GM23338 (cell line): ENCODE data around the gene NAP1L4. TPM values are rescaled to one million over a fixed set of nuclear protein-coding genes. Genes with fewer than 3 reads are reported as not detected.

Source experiments
- ATAC-seq: fragments of 200-7000 bp; cut with Tn5 transposase; 3 replicates; pipeline ENCODE4 v1.9.1; 2020
- DNase-seq: peaks from one replicate; pipeline ENCODE4 v3.0.0-alpha.2; 2015; ENCODE audit warnings: low spot score
- H2AFZ ChIP-seq: fragments of 200-600 bp; sonication (generic); 2 replicates; pipeline ENCODE4 v1.8.0; 2016; ENCODE audit warnings: antibody characterized with exemption, mild to moderate bottlenecking, moderate library complexity
- H3F3A ChIP-seq: fragments of 200-600 bp; sonication (generic); replicated peaks from 2 replicates; pipeline ENCODE4 v1.8.0; 2017; ENCODE audit warnings: antibody characterized with exemption, mixed run types, low read depth
- H3K27ac ChIP-seq: fragments of 200-600 bp; sonication (generic); 2 replicates; pipeline ENCODE4 v1.6.1; 2016; ENCODE audit warnings: low read depth
- H3K27me3 ChIP-seq: fragments of 200-600 bp; sonication (generic); 2 replicates; pipeline ENCODE4 v1.8.0; 2016; ENCODE audit warnings: mild to moderate bottlenecking, mixed run types, moderate library complexity; ENCODE audit not compliant: insufficient read depth
- H3K36me3 ChIP-seq: fragments of 200-600 bp; sonication (generic); 2 replicates; pipeline ENCODE4 v1.8.0; 2016; ENCODE audit warnings: mild to moderate bottlenecking; ENCODE audit not compliant: insufficient read depth
- H3K4me1 ChIP-seq: fragments of 200-600 bp; sonication (generic); 2 replicates; pipeline ENCODE4 v1.8.0; 2016; ENCODE audit warnings: mild to moderate bottlenecking, moderate library complexity; ENCODE audit not compliant: insufficient read depth
- H3K4me2 ChIP-seq: fragments of 200-600 bp; sonication (generic); 2 replicates; pipeline ENCODE4 v1.7.1; 2017; ENCODE audit warnings: mixed run types
- H3K4me3 ChIP-seq: fragments of 200-600 bp; sonication (generic); 2 replicates; pipeline ENCODE4 v1.6.1; 2016; ENCODE audit warnings: mixed run types
- H3K79me2 ChIP-seq: fragments of 200-600 bp; sonication (generic); replicated peaks from 2 replicates; pipeline ENCODE4 v1.8.0; 2017; ENCODE audit warnings: mild to moderate bottlenecking; ENCODE audit not compliant: insufficient read depth
- H3K9me2 ChIP-seq: fragments of 200-600 bp; sonication (generic); 2 replicates; pipeline ENCODE4 v1.8.0; 2017; ENCODE audit not compliant: insufficient read depth
- H4K20me1 ChIP-seq: fragments of 200-600 bp; sonication (generic); replicated peaks from 2 replicates; pipeline ENCODE4 v1.8.0; 2017; ENCODE audit warnings: mild to moderate bottlenecking; ENCODE audit not compliant: insufficient read depth
- H3K27ac Mint-ChIP-seq: 2 replicates; pipeline ENCODE4 v1.8.0; 2020; ENCODE audit warnings: inconsistent platforms, mild to moderate bottlenecking, moderate library complexity, mixed read lengths
- H3K27me3 Mint-ChIP-seq: 3 replicates; pipeline ENCODE4 v1.8.0; 2022; ENCODE audit warnings: low read depth, mild to moderate bottlenecking, moderate library complexity, mixed read lengths, inconsistent platforms; ENCODE audit not compliant: insufficient read depth, poor library complexity
- H3K36me3 Mint-ChIP-seq: 3 replicates; pipeline ENCODE4 v1.8.0; 2021; ENCODE audit warnings: low read depth, mild to moderate bottlenecking, inconsistent platforms, moderate library complexity, mixed read lengths
- H3K4me1 Mint-ChIP-seq: 3 replicates; pipeline ENCODE4 v1.8.0; 2020; ENCODE audit warnings: mild to moderate bottlenecking, inconsistent platforms, mixed read lengths
- H3K4me3 Mint-ChIP-seq: 3 replicates; pipeline ENCODE4 v1.8.0; 2021; ENCODE audit warnings: moderate library complexity, mild to moderate bottlenecking, inconsistent platforms, mixed read lengths
- H3K9me3 Mint-ChIP-seq: 3 replicates; pipeline ENCODE4 v1.8.0; 2020; ENCODE audit warnings: moderate library complexity, mild to moderate bottlenecking, inconsistent platforms, mixed read lengths
- CREB1 ChIP-seq: fragments of 250-450 bp; sonication (Bioruptor Pico); IDR thresholded peaks from 2 replicates; pipeline ENCODE4 v1.5.0; 2020; ENCODE audit warnings: low read depth, mild to moderate bottlenecking, moderate library complexity
- EZH2phosphoT487 ChIP-seq: fragments of 200-600 bp; sonication (generic); IDR thresholded peaks from one replicate; pipeline ENCODE4 v1.8.1; 2018; ENCODE audit warnings: antibody characterized with exemption; ENCODE audit not compliant: unreplicated experiment
- JUNB ChIP-seq: IDR thresholded peaks from one replicate; pipeline ENCODE4 v1.6.1; 2016; ENCODE audit warnings: antibody characterized with exemption; ENCODE audit not compliant: unreplicated experiment
- NANOG ChIP-seq: IDR thresholded peaks from 2 replicates; pipeline ENCODE4 v1.6.1; 2016; ENCODE audit warnings: antibody characterized with exemption, borderline replicate concordance
- POLR2AphosphoS5 ChIP-seq: IDR thresholded peaks from 2 replicates; pipeline ENCODE4 v1.6.1; 2016; ENCODE audit warnings: antibody characterized with exemption, low read depth
- ZNF114 ChIP-seq: fragments of 250-450 bp; sonication (Bioruptor Pico); IDR thresholded peaks from 2 replicates; pipeline ENCODE4 v1.5.0; 2020; ENCODE audit warnings: mild to moderate bottlenecking, moderate library complexity
- ZNF331 ChIP-seq: fragments of 250-450 bp; sonication (Bioruptor Pico); IDR thresholded peaks from 2 replicates; pipeline ENCODE4 v1.5.0; 2020; ENCODE audit warnings: low read depth, mild to moderate bottlenecking, moderate library complexity
- polyA plus RNA-seq: library from polyadenylated mRNA; unstranded; fragments of >200 nt; fragmentation: Nextera tagmentation; extraction: Ambion mirVana; gene quantifications from 2 replicates; pipeline ENCODE4 v1.2.1, GENCODE V29; 2016
- total RNA-seq: library from RNA; depleted of rRNA; stranded (reverse); fragments of >200 nt; shearing (Covaris generic); gene quantifications from 2 replicates; pipeline ENCODE4 v1.2.3, GENCODE V29; 2014
- TF ChIP-seq, protein P1 (sequence below), 2 experiments: fragments of 200-600 bp in 1 of 2; sonication (generic) in 1 of 2; conservative IDR thresholded peaks; 2 replicates each; pipeline versions ENCODE4 v1.5.1 to v1.6.1; 2016 to 2017; ENCODE audit warnings: antibody characterized with exemption in 2 of 2, low read depth in 2 of 2, mild to moderate bottlenecking in 2 of 2, moderate library complexity in 1 of 2
- TF ChIP-seq, protein P2 (sequence below): fragments of 250-450 bp; sonication (Bioruptor Pico); IDR thresholded peaks from 2 replicates; pipeline ENCODE4 v1.5.0; 2020; ENCODE audit warnings: mild to moderate bottlenecking, moderate library complexity
- TF ChIP-seq, protein P3 (sequence below): IDR thresholded peaks from 2 replicates; pipeline ENCODE4 v1.6.1; 2016; ENCODE audit warnings: antibody characterized with exemption

NAP1L4 gene
- total and polyA plus RNA-seq, 2 experiments from 2014 or later, result 181 to 189 TPM

DNA sequence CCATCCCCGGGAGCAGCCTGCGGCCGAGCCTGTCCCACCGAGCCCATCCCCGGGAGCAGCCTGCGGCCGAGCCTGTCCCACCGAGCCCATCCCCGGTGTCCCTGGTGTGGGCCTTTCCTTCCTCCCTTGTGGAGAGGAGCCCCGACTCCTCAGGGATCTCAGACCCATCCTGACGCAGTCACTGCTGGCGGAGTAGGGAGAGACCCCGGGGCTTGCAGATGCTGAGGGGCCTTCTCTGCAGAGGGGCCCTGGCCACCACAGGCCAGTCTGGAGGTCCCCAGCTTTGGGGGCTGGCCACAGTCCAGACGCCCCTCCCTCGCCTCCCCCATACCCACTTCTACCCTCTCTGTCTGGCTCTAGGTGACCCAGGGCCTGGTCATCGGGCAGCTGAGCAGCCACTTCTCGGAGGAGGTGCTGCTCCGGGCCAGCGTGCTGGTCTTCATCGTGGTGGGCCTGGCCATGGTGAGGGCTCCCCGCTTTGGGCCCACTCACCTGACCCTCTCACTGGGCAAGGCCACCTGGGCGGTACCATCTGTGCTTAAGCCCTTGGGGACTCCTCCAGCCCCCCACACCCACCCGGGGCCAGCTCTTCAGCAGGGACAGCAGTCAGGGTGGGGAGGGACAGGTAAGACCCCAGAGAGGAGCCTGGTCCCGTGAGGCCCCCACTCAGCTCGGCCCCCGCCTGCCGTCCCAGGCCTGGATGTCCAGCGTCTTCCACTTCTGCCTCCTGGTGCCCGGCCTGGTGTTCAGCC is 70.2 kb downstream of the NAP1L4 start:
- Mint-ChIP-seq H3K27ac (no peak overlapping the region), H3K9me3 (no peaks in the 10 kb centered on the region), H3K4me3 (no peak overlapping the region), H3K36me3 (no peaks in the 10 kb centered on the region; the same call in 2 of the 3 replicates), H3K27me3 (peaks cover 10% of the 10 kb centered on the region), H3K4me1 (no peaks in the 10 kb centered on the region)
- Histone ChIP-seq H3K36me3 (no peaks in the 10 kb centered on the region), H3K27me3 (peaks cover 4% of the 10 kb centered on the region), H3F3A (no peaks in the 10 kb centered on the region), H3K79me2 (no peaks in the 10 kb centered on the region), H3K4me2 (no peak overlapping the region), H2AFZ (no peak overlapping the region), H3K27ac (no peak overlapping the region), H3K4me1 (no peaks in the 10 kb centered on the region), H4K20me1 (no peaks in the 10 kb centered on the region), H3K9me2 (no peaks in the 10 kb centered on the region), H3K4me3 (no peak overlapping the region)
- ATAC-seq (no peak), DNase-seq (no peak)
- TF ChIP-seq EZH2phosphoT487, result no peak
- TF ChIP-seq, protein P1, sequence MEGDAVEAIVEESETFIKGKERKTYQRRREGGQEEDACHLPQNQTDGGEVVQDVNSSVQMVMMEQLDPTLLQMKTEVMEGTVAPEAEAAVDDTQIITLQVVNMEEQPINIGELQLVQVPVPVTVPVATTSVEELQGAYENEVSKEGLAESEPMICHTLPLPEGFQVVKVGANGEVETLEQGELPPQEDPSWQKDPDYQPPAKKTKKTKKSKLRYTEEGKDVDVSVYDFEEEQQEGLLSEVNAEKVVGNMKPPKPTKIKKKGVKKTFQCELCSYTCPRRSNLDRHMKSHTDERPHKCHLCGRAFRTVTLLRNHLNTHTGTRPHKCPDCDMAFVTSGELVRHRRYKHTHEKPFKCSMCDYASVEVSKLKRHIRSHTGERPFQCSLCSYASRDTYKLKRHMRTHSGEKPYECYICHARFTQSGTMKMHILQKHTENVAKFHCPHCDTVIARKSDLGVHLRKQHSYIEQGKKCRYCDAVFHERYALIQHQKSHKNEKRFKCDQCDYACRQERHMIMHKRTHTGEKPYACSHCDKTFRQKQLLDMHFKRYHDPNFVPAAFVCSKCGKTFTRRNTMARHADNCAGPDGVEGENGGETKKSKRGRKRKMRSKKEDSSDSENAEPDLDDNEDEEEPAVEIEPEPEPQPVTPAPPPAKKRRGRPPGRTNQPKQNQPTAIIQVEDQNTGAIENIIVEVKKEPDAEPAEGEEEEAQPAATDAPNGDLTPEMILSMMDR (conservative IDR thresholded peaks at IDR 0.05; ENCODE audit: low read depth in 2 of 2), result no peak

DNA sequence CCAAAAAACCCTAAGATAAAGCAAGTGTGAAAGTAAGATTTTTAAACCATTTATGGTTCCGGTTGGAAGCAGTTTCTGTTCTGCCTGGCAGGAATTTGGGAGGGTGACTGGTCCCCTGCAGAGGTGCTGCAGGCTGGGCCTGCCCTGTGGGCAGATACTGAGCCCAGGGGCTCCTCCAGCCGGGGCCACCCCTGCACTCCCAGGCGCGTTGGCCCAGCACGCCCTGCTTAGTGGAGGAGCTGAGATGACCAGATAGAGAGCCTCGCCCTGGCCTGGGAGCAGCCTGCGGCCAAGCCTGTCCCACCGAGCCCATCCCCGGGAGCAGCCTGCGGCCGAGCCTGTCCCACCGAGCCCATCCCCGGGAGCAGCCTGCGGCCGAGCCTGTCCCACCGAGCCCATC is 70.9 kb downstream of the NAP1L4 start:
- no peak overlapping the region for H3K4me3 ChIP-seq
- H3K27ac ChIP-seq, result no peak overlapping the region
- DNase-seq, result no peak
- Mint-ChIP-seq H3K27ac (no peak overlapping the region), H3K27me3 (peaks cover 4% of the 10 kb centered on the region), H3K36me3 (no peaks in the 10 kb centered on the region; the same call in 2 of the 3 replicates), H3K4me1 (no peaks in the 10 kb centered on the region), H3K4me3 (no peak overlapping the region), H3K9me3 (no peaks in the 10 kb centered on the region)
- ATAC-seq, result peak; percentile 39
- H3F3A ChIP-seq, result no peaks in the 10 kb centered on the region
- no peaks in the 10 kb centered on the region for H4K20me1 ChIP-seq
- H3K4me1 ChIP-seq, result no peaks in the 10 kb centered on the region
- no peaks in the 10 kb centered on the region for H3K36me3 ChIP-seq
- H3K27me3 ChIP-seq, result no peaks in the 10 kb centered on the region
- no peak overlapping the region for H2AFZ ChIP-seq
- no peaks in the 10 kb centered on the region for H3K79me2 ChIP-seq
- no peaks in the 10 kb centered on the region for H3K9me2 ChIP-seq
- H3K4me2 ChIP-seq, result no peak overlapping the region
- TF ChIP-seq, protein P2, sequence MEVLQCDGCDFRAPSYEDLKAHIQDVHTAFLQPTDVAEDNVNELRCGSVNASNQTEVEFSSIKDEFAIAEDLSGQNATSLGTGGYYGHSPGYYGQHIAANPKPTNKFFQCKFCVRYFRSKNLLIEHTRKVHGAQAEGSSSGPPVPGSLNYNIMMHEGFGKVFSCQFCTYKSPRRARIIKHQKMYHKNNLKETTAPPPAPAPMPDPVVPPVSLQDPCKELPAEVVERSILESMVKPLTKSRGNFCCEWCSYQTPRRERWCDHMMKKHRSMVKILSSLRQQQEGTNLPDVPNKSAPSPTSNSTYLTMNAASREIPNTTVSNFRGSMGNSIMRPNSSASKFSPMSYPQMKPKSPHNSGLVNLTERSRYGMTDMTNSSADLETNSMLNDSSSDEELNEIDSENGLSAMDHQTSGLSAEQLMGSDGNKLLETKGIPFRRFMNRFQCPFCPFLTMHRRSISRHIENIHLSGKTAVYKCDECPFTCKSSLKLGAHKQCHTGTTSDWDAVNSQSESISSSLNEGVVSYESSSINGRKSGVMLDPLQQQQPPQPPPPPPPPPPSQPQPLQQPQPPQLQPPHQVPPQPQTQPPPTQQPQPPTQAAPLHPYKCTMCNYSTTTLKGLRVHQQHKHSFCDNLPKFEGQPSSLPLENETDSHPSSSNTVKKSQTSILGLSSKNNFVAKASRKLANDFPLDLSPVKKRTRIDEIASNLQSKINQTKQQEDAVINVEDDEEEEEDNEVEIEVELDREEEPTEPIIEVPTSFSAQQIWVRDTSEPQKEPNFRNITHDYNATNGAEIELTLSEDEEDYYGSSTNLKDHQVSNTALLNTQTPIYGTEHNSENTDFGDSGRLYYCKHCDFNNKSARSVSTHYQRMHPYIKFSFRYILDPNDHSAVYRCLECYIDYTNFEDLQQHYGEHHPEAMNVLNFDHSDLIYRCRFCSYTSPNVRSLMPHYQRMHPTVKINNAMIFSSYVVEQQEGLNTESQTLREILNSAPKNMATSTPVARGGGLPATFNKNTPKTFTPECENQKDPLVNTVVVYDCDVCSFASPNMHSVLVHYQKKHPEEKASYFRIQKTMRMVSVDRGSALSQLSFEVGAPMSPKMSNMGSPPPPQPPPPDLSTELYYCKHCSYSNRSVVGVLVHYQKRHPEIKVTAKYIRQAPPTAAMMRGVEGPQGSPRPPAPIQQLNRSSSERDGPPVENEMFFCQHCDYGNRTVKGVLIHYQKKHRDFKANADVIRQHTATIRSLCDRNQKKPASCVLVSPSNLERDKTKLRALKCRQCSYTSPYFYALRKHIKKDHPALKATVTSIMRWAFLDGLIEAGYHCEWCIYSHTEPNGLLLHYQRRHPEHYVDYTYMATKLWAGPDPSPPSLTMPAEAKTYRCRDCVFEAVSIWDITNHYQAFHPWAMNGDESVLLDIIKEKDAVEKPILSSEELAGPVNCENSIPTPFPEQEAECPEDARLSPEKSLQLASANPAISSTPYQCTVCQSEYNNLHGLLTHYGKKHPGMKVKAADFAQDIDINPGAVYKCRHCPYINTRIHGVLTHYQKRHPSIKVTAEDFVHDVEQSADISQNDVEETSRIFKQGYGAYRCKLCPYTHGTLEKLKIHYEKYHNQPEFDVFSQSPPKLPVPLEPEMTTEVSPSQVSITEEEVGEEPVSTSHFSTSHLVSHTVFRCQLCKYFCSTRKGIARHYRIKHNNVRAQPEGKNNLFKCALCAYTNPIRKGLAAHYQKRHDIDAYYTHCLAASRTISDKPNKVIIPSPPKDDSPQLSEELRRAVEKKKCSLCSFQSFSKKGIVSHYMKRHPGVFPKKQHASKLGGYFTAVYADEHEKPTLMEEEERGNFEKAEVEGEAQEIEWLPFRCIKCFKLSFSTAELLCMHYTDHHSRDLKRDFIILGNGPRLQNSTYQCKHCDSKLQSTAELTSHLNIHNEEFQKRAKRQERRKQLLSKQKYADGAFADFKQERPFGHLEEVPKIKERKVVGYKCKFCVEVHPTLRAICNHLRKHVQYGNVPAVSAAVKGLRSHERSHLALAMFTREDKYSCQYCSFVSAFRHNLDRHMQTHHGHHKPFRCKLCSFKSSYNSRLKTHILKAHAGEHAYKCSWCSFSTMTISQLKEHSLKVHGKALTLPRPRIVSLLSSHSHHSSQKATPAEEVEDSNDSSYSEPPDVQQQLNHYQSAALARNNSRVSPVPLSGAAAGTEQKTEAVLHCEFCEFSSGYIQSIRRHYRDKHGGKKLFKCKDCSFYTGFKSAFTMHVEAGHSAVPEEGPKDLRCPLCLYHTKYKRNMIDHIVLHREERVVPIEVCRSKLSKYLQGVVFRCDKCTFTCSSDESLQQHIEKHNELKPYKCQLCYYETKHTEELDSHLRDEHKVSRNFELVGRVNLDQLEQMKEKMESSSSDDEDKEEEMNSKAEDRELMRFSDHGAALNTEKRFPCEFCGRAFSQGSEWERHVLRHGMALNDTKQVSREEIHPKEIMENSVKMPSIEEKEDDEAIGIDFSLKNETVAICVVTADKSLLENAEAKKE (CRISPR knock-in tag), result no peak
- TF ChIP-seq CREB1 (CRISPR knock-in tag) (no peak), NANOG (no peak), ZNF114 (CRISPR knock-in tag) (no peak), POLR2AphosphoS5 (no peak), EZH2phosphoT487 (no peak), JUNB (no peak), ZNF331 (no peak)
- TF ChIP-seq, protein P3, sequence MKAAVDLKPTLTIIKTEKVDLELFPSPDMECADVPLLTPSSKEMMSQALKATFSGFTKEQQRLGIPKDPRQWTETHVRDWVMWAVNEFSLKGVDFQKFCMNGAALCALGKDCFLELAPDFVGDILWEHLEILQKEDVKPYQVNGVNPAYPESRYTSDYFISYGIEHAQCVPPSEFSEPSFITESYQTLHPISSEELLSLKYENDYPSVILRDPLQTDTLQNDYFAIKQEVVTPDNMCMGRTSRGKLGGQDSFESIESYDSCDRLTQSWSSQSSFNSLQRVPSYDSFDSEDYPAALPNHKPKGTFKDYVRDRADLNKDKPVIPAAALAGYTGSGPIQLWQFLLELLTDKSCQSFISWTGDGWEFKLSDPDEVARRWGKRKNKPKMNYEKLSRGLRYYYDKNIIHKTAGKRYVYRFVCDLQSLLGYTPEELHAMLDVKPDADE, result no peak
- TF ChIP-seq, protein P1 (conservative IDR thresholded peaks at IDR 0.05; ENCODE audit: low read depth in 2 of 2), result no peak
